ENCODE data around the gene HAPSTR1. TPM values are rescaled to one million over a fixed set of nuclear protein-coding genes. Genes with fewer than 3 reads are reported as not detected.
A peak's percentile ranks its signal among the peaks of the same experiment; 100 is the strongest.
"Not testable (repeated sequence)": the region's sequence is repeated elsewhere in the genome, so short reads cannot be mapped to it uniquely, and the experiment has no call there.

The HAPSTR1 gene
- total RNA-seq, 1 donor from 2014 or later: 86.0 TPM

DNA sequence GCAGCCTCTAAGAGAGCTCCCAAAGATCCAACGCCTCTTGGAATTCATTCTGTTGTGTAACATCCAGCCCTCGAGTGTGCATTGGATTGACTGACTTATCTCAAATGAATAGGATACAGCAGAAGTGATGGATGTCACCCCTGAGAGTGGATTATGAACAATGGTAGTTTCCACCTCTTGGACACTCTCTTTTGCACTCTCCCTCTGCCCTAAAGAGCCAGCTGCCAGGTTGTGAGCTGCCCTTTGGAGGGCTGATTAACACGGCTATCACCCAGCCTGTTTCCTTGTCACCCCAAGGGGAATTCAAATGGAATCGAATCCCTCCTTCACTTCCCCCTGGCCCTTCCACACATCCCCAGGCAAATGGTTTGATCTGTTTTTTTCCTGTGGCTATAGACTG, 21.2 kb upstream of the HAPSTR1 start:
- H3K27ac Mint-ChIP-seq (ENCODE audit: unreplicated experiment): no peak overlapping the region
- no peaks in the 10 kb centered on the region for H3K36me3 Mint-ChIP-seq (ENCODE audit: low read depth, unreplicated experiment)
- H3K4me3 Mint-ChIP-seq (ENCODE audit: unreplicated experiment): no peak overlapping the region
- no peak for TF ChIP-seq CTCF (IDR thresholded peaks at IDR 0.05; ENCODE audit: unreplicated experiment)
- H3K4me1 Mint-ChIP-seq (ENCODE audit: unreplicated experiment): no peaks in the 10 kb centered on the region
- H3K9me3 Mint-ChIP-seq (ENCODE audit: unreplicated experiment): no peaks in the 10 kb centered on the region
- H3K27me3 Mint-ChIP-seq (ENCODE audit: unreplicated experiment): peaks cover 4% of the 10 kb centered on the region
- no peak for DNase-seq (ENCODE audit: low spot score)

GRCh38 chr16:9071377-9071776, 20.1 kb upstream of the HAPSTR1 start:
- no peak overlapping the region for H3K27ac Mint-ChIP-seq (ENCODE audit: unreplicated experiment)
- no peaks in the 10 kb centered on the region for H3K4me1 Mint-ChIP-seq (ENCODE audit: unreplicated experiment)
- no peaks in the 10 kb centered on the region for H3K9me3 Mint-ChIP-seq (ENCODE audit: unreplicated experiment)
- TF ChIP-seq CTCF (IDR thresholded peaks at IDR 0.05; ENCODE audit: unreplicated experiment): no peak
- H3K4me3 Mint-ChIP-seq (ENCODE audit: unreplicated experiment): no peak overlapping the region
- no peak for DNase-seq (ENCODE audit: low spot score)
- peaks cover 4% of the 10 kb centered on the region for H3K27me3 Mint-ChIP-seq (ENCODE audit: unreplicated experiment)
- no peaks in the 10 kb centered on the region for H3K36me3 Mint-ChIP-seq (ENCODE audit: low read depth, unreplicated experiment)

DNA sequence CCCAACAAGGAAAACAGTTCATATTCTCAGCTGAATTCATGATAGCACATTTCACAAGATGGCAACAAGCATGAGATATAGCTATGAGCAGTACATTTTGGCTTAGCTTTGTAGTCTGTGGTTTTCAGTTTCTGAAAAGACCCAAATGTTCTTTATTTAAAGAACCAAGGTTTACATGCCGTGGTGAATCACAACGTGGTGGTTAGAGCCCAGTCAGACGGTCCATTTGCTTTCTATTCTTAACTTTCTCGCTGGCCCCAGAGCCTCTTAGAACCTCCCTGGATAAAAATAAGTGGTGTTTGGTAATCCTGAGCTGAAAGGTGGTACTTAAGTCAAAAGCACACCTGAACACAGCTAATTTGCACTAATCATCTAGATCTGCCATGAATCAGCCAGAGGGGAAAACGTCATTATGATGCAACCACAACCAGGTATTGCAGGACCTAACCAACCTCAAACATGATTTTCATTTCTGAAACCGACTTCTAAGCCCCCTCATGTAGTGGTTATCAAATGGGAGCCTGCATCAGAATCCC, 18.6 kb upstream of the HAPSTR1 start:
- Mint-ChIP-seq H3K36me3 (ENCODE audit: low read depth, unreplicated experiment) (no peaks in the 10 kb centered on the region), H3K9me3 (ENCODE audit: unreplicated experiment) (no peaks in the 10 kb centered on the region), H3K27me3 (ENCODE audit: unreplicated experiment) (peaks cover 2% of the 10 kb centered on the region), H3K4me1 (ENCODE audit: unreplicated experiment) (no peaks in the 10 kb centered on the region), H3K4me3 (ENCODE audit: unreplicated experiment) (no peak overlapping the region), H3K27ac (ENCODE audit: unreplicated experiment) (no peak overlapping the region)
- no peak for TF ChIP-seq CTCF (IDR thresholded peaks at IDR 0.05; ENCODE audit: unreplicated experiment)
- no peak for DNase-seq (ENCODE audit: low spot score)

GRCh38 chr16:9075299-9076071, 16.0 kb upstream of the HAPSTR1 start:
- H3K9me3 Mint-ChIP-seq (ENCODE audit: unreplicated experiment): no peaks in the 10 kb centered on the region
- H3K27me3 Mint-ChIP-seq (ENCODE audit: unreplicated experiment): no peaks in the 10 kb centered on the region
- H3K4me3 Mint-ChIP-seq (ENCODE audit: unreplicated experiment): no peak overlapping the region
- no peak for DNase-seq (ENCODE audit: low spot score)
- no peak overlapping the region for H3K27ac Mint-ChIP-seq (ENCODE audit: unreplicated experiment)
- no peaks in the 10 kb centered on the region for H3K36me3 Mint-ChIP-seq (ENCODE audit: low read depth, unreplicated experiment)
- peaks cover 2% of the 10 kb centered on the region for H3K4me1 Mint-ChIP-seq (ENCODE audit: unreplicated experiment)
- no peak for TF ChIP-seq CTCF (IDR thresholded peaks at IDR 0.05; ENCODE audit: unreplicated experiment)

DNA sequence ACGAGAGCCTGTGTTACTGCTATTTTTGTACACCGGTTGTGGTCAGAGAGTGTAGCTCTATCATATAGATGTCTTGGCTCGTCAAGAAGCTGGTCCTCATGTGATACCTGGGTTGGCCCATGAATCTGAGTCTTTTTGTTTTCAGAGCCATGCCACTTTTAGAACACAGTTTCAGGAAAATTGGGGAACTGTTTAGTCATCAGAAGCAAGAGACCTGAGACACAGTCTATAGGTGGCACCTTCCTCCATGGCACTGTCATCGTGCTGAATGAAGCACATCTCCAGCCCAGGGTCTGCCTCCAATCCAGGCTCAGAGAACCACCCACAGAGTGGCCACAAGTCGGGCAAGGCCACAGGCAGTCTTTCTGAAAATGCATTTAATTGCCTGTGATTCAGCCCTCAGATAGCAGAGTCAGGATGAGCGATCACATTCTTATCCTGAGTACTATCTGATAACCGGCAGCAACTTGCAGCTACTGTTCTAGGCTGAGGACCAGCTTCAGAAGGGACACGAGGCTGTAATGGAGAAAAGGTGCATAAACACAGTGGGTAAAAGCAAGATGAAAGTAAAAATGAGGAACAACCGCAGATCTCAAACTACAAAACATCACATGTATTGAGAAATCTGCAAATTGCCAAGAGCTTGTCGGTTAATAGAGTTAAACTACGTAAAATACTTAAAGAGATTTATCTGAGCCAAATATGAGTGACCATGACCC, 14.2 kb upstream of the HAPSTR1 start:
- TF ChIP-seq CTCF (IDR thresholded peaks at IDR 0.05; ENCODE audit: unreplicated experiment): no peak
- peaks cover 2% of the 10 kb centered on the region for H3K4me1 Mint-ChIP-seq (ENCODE audit: unreplicated experiment)
- no peaks in the 10 kb centered on the region for H3K9me3 Mint-ChIP-seq (ENCODE audit: unreplicated experiment)
- no peaks in the 10 kb centered on the region for H3K36me3 Mint-ChIP-seq (ENCODE audit: low read depth, unreplicated experiment)
- H3K27ac Mint-ChIP-seq (ENCODE audit: unreplicated experiment): no peak overlapping the region
- peaks cover 2% of the 10 kb centered on the region for H3K27me3 Mint-ChIP-seq (ENCODE audit: unreplicated experiment)
- no peak for DNase-seq (ENCODE audit: low spot score)
- H3K4me3 Mint-ChIP-seq (ENCODE audit: unreplicated experiment): no peak overlapping the region

DNA sequence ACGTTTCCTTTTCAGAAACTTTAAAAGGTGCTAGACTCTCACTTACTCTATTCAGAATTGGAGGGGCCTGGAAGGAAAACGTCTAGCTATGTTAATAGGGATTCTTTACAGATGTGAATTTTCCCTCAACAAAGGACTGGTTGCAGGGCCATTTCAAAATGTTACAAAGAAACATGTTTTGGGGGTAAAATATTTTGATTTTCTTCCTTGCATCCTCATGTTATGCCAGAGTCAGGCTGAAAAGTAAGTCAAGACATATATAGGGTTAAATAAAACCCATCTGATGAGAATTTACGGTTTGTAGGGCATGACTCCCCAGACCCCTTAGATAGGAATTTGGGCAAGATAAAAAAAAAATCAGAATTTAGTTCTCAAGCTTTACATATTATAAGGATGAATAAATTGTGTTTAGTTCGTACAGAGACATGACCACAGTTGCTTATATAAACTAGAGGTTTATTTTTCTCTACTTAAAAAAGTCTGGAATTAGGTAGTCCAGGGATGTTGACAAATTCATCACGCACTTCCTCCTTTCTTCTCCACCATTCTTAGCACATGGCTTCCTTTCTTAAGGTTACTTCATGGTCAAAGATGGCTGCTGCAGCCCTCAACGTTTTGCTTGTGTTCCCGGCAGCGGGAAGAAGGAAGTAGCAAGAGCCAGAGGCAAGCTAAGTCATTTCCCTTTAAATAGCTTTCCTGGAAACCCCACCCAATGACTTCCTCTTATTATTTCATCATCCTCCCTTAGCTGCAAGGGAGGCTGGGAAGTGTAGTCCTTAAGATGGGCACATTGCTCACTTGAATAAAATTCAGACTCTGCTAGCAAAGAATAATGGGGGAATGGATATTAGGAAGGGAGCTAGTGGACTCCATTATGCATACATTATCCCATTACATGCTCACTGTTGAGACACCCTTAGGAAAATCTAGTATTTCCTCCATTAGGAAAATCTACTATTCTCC, 12.7 kb upstream of the HAPSTR1 start:
- H3K27ac Mint-ChIP-seq (ENCODE audit: unreplicated experiment): peak overlapping the region; percentile 59
- not testable (repeated sequence) for H3K27me3 Mint-ChIP-seq (ENCODE audit: unreplicated experiment); H3K4me1 Mint-ChIP-seq (ENCODE audit: unreplicated experiment); H3K4me3 Mint-ChIP-seq (ENCODE audit: unreplicated experiment); H3K36me3 Mint-ChIP-seq (ENCODE audit: low read depth, unreplicated experiment); H3K9me3 Mint-ChIP-seq (ENCODE audit: unreplicated experiment)
- DNase-seq (ENCODE audit: low spot score): peak; percentile 32
